Stimulated activated CD4-positive, alpha-beta T cell treated with anti-CD3 and anti-CD28 coated beads, Interleukin-2, amount 100 ng/mL, for 24 hours (primary cell): ENCODE results near the gene KRTAP10-4.
A peak's percentile ranks its signal among the peaks of the same experiment; 100 is the strongest.
"Not testable (repeated sequence)": the region's sequence is repeated elsewhere in the genome, so short reads cannot be mapped to it uniquely, and the experiment has no call there.

Experiments
- DNase-seq, 2 donors: peaks; one replicate each; pipeline ENCODE4 v3.0.0-alpha.2; 2020

Gene KRTAP10-4

DNA sequence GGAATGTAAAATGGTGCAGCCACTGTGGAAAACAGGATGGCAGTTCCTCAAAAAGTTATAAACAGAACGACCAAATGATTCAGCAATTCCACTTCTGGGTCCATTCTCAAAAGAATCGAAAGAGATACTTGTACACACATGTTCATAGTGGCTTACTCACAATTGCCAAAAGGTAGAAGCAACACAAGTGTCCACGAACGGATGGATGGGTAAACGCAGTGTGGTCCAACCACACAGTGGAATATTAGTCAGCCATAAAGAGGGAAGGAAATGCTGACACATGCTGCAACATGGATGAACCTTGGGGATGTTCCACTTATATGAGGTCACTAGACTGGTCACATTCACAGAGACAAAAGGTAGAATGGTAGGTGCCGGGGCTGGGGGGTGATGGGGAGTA, 38.8 kb upstream of the KRTAP10-4 start:
- no peak for DNase-seq

DNA sequence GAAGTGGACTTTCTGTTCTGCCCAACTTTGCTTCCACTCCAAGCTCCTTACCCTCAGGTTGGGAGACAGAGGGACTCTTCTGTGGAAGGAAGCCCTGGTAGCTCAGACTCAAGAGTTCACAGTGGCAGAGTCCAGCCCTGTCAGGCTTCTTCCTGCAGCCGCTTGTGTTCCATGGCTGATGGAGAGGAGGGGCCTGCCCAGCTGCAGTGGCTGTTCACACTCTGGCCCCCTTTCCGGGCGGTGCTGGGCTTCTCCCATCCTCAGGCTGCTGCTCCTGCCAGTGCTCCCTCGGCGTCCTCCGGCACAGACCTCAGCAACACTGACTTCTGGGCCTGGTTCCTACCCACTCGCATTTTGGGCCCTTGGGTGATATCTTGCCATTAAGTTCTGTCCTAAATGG, 37.6 kb upstream of the KRTAP10-4 start:
- DNase-seq: no peak

DNA sequence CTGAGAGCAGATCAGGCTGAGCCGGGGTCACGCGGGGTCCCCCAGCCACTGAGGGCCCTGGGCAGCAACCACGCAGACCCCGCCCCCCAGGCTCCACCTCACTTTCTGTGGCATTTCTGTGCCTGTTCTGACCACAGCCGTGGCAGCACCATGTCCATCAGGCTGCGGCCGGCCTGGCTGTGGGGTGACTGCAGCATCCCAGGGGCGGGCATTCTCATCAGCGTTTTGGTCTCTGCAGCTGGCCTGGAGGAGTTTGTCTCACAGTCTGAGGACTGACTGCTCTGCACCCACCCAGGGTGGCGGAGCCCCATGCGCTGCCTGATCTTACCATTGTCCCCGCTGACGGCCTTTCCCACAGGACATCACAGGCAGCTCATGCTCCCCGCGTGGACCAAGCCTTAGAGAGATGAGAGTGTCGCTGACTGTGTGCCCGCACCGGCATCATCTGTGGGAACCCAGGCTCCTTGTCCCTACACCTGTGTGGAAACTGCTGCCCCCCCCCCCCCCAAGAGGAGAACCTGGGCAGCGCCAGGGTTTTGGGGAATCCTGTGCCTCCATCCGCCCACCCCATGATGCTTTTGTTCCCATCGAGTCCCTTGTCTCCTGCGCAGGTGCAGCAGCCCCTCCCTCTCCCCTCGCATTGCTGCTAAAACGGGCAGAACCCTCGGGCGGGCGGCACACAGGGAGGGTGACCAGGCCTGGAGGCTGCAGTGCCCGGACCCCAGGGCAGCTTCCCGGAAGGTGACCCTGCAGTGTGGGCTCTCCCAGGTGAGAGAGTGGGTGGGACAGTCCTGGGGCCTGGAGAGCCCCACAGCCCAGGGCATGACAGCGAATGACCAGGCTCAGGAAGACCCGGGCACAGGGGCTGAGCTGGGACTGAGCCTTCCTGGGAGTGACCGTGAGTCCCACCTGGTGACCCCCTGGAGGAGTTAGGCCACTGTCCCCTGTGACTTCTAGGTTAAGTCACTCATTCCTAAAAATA, 35.3 kb upstream of the KRTAP10-4 start:
- DNase-seq: no peak

DNA sequence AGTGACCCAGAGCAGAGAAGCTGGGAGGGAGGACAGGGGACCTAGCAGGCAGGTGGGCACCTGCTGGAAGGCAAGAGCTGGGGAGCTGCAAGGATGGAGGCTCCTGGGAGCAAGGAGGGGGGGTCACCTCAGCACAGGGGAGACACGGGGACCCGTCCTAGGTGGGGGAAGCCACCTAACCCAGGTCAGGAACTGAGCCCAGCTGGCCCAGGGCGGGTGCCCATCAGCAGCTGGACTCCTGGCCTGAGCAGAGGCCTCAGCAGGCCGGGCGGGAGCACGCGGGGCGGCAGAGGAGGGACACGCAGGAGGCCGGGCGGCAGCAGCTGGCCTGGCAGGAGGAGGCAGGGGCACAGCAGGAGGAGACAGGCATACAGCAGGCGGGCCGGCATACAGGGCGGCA, 34.5 kb upstream of the KRTAP10-4 start:
- no peak for DNase-seq

DNA sequence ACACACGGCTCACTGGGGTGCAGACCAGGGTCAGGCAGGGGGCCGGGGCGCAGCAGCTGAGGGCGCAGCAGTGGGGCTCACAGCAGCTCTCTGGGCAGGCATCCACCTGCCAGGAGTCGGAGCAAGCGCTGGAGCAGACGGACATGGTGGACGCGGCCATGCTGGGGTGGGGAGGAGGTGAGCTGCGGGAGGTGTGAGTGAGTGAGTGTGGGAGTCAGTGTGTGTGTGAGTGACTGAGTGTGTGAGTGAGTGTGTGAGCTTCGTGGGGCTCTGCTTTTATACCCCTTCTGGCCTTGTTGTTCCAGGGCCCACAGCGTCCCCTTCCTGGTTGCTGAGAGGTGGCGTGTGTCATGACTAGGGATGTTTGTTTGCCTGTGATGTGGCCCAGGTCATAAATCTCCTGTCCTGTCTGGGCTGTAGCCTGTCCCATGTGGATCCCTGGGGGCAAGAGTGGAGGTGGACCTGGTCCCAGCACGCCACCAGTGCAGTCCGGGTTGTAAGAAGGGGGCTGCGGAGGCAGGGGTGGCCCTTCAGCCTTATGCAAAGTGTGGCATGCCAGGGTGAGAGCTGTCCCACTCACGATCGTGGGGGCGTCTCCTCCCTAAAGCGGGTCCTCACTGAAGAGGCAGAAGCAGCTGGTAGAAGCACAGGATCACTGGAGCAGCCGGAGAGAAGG, 33.4 kb upstream of the KRTAP10-4 start, which contains the start of gene KRTAP10-1:
Gene KRTAP10-1, minus strand, starts transcription at position 205 of the 676 bp plus-strand sequence. Its CDS starts 45 bp downstream, at position 160.
- no peak for DNase-seq

DNA sequence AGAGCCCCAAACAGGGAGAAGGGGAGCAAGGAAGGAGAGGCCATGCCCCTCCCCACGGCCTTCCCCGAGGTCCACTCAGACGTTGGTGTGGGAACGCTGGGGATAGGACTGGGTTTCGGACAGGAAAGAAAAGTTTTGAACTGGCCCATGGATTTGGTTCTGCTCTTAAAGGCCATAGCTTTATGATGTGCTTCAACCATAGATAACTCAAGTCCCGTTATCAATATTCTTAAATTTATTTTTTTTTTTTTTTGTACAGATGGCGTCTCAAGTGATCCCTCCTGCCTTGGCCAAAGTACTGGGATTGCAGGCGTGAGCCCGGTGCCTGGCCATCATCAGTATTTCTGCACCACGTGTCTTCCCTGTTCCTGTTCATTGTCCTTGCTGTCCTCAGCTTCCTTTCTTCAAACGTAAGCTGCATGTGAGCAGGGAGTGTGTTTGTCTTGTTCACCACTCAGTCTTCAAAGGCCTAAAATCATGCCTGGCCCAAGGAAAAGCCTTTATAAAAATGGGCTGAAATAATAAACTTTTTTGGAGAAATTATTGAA, 32.7 kb upstream of the KRTAP10-4 start:
- no peak for DNase-seq

DNA sequence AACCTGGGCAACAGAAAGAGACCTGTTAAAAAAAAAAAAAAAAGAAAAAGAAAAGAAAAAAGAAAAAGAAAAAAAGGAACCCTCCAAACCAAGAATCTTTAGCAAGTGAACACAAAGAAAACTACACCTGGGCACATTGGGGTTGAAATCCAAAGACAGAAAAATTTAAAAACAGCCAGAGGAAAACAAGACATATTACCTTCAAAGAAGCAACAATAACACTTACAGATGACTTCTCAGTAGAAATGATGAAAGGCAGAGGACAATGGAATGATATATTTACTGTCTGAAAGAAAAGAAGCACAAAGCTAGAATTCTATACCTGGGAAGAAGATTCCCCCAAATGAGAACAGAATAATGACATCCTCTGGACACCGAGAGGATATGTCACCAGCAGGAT, 30.8 kb upstream of the KRTAP10-4 start:
- DNase-seq: no peak

DNA sequence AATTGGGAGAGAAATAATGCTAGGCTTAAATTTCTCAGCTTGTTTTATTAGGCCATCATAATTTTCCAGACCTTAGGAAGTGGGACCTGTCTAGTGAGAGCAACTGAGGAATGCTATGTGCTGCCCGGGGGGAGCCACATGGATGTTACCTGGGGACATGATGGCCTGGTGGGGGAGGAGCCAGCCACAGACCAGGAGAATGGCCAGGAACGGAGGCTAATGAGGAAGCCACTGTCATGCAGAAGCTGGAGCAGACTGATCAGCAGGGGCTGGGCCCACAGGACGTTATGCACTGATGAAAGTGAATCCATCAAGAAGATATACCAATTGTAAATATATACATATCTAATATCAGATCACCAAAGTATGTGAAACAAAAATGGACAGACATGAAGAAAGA, 29.0 kb upstream of the KRTAP10-4 start:
- no peak for DNase-seq

DNA sequence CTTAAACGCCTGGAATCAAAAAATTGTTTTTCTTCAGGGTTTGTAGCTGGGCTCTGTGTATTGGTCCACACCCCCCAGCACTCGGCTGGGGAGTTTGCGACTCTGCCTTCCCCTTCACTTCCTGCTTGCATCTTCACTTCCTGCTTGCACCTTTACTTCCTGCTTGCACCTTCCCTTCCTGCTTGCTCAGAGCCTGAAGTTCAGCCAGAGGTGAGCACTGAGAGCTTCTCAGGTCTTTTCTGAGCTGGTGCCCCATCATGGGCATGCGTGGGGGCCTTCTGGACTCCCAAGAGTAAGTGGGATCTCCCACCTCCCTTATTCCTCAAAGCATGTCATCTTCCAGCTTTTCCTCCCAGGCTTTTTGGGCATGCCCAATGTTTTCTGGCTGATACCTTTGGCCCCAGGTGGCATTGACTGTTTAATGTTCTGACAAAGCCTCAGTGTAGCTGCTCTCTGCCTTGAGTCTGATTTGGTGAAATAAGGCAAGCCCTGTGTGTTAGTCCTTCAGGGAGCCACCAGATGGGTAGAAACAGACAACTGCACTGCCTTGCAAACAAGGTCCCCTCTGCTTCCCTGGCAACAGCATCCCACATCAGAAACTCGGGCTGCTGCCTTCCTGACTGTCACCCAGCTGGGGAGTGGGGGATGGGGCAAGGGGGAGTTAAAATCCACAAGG, 25.7 kb upstream of the KRTAP10-4 start:
- peak; percentile 24 to 29 for DNase-seq

DNA sequence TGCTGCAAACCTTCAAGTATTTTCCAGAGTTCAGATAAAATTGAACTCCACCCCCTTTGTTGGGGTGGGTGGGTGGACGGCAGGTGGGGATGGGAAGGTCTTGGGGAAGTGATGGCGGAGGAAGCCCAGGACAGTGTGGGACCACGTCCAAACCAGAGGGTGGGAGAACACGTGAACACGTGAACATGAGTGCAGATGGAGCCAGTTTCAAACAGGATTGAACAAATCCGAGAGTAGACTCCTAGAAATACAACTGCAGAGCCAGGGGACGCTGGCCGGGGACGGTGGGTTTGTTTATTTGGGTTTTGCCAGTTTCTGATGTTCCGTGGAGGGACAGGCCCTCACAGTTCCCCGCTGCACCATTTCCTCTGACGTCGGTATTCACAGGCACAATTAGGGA, 25.1 kb upstream of the KRTAP10-4 start:
- DNase-seq: no peak

DNA sequence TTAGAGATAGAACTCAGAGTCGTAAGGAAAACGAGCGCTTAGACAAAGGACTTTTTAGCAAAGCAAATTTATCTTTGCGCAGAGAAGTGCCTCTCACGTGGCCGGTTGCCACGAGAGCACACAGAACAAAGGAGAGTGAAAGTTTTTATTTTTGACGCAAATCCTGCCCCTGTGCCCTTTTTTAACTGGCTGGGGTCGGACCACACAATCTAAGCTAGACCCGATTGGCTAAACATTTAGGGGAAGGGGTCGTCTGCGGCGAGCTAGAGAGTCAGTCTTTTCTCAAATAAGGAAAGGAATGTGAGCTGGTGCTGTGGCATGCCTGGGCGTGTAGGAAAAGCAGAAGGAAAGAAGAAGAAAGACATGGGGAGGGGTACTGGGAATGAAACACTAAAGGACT, 24.6 kb upstream of the KRTAP10-4 start:
- no peak for DNase-seq

DNA sequence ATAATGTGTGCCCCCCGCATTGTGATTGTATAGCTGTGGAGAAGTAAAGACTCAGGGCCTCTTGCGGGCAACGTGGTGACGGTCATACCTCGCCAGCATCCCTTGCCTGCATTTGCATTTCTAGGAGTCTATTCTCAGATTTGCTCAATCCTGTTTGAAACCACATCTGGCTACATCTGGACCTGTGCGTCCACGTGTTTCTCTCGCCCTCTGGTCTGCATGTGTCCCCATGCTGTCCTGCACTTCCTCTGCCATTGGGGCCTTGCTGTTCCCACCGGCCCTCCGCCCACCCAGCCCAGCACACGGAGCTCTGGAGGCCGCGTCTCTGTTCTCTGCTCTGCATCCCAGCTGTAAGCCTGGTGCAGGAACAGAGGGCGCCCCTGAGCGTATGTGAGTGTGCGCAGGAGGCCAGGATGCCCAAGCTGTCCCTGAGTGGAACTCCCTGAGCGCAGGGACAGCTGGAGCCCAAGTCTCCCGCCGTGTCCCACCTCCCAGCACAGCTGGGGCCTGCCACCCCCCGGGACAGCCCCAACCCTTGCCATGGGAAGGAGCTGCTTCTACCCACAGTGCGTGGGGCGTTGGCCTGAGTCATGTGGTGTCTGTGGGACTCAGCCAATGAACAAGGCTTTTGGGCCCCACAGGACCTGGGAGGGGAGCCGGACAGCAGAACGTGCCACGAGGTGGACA, 23.9 kb upstream of the KRTAP10-4 start:
- no peak for DNase-seq

DNA sequence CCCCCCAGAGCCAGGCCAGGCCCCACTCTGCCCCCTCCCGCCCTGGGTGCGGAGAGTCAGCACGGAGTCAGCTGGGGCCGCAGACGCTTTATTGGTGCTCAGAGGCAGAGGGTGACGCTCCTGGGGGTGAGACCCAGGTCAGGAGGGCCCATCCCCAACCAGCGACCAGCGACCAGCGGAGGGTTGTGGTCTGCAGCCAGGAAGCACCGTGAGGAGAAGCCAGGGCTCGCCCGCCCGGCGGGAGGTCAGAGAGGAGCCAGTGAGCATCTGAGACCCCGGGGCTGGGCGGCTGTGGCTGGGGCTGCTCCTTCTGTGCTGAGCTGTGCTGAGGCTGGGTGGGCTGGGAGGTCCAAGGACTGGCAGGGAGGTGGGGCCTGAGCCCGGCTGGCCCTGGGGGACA, 23.2 kb upstream of the KRTAP10-4 start:
- DNase-seq: not testable (repeated sequence)

DNA sequence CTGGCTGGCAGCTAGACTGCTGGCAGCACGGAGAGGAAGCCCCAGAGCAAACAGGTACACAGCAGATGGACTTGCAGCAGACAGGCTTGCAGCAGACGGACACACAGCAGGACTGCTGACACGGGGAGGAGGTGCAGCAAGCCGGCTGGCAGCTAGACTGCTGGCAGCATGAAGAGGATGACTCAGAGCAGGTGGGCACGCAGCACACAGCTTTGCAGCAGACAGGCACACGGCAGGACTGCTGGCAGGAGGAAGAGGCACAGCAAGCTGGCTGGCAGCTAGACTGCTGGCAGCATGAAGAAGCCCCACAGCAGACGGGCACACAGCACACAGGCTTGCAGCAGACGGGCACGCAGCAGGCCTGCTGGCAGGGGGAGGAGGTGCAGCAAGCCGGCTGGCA, 22.7 kb upstream of the KRTAP10-4 start:
- no peak for DNase-seq

DNA sequence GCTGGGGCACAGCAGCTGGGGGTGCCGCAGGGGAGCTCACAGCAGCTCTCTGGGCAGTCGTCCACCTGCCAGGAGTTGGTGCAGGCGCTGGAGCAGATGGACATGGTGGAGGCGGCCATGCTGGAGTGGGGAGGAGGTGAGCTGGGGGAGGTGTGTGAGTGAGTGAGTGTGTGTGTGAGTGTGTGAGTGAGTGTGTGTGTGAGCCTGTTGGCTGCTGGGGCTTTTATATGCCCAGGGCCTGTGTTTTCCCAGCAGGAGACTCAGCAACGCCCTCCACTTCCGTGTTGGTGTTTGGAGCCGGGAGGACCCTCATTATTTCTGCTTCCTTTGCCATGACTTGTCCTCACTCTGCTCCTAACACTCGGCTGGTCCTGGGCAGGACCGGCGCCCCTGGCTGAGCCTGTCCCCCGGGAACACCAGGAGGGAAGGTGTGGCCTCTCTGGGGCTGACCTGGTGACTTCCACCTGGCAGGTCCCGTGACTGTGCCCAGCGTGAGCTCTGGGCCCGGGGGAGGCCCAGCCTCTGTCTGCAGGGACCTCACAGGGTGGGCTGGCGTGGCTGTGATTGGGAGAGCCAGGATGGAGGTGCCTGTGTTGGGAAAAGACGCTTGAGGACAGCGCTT, 22.1 kb upstream of the KRTAP10-4 start, which contains the start of gene KRTAP10-2:
Gene KRTAP10-2, minus strand, starts transcription at position 166 of the 622 bp plus-strand sequence. Its CDS starts 47 bp downstream, at position 119.
- DNase-seq: no peak

DNA sequence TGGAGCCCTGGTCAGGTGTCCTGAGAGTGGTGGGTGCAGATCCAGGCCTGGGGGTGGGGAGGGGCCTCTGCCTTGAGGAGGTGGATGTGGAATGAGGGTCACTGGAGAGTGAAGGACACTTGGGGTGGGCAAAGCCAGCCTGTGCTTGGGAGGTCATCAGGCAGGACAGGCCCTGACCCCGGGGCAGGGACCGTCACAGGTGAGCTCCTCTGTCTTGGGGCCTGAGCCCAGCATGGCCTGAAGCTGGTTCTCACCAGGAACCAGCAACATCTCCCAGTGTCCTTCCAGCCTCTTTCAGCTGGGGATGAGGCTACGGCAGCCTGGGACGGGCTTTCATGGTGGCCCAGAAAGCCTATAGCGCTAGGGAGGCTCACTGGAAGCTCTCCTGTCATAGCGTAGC, 21.4 kb upstream of the KRTAP10-4 start:
- DNase-seq: no peak

DNA sequence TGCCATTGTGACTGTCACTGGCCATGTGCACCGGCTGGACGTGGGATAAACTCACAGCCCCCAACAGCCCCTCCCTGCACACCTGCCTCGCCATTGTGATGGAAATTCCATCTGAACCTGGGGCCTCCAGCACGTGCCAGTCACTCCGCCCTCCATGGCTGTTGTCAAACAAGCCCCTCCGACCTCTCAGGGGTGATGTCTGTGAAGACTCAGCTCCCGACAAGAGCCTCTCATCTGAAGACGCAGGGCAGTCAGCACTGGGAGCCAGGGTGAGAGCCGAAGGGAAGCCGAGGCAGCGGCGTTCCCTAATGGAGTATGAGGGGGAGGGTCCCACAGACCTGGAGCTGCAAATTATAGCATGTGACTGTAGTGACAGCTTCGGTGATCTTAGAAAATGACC, 20.8 kb upstream of the KRTAP10-4 start:
- no peak for DNase-seq

DNA sequence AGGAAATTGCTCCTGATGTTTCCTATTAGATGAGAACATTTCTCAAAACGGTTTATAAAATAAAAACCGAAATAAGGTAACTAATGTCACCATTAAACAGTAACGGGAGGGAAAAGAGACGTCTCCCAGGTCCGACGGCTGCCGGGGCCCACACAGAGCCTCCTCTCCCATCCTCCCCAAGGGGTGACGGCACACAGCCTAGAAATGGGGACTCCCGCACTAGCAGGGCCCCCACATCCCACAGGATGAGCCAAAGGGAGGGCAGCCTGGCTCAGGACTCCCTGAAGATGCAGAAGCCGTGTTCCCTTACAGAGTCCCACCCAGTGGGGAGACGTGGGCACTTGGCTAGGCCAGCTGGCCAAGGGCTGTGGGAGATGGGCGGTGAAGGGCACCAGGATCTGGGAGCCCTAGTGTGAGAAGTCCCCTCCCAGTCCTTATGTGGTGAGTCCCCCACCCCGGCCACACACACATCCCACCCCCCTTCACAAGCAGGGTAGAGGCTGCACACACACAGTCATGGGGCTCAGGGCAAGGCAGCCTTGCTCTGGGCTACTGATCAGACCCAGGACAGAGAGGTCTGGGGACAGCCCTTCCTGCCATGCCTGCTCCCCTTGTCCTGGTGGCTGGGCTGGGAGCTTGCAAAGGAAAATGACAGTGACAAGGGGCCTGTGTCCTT, 18.2 kb upstream of the KRTAP10-4 start:
- DNase-seq: no peak

DNA sequence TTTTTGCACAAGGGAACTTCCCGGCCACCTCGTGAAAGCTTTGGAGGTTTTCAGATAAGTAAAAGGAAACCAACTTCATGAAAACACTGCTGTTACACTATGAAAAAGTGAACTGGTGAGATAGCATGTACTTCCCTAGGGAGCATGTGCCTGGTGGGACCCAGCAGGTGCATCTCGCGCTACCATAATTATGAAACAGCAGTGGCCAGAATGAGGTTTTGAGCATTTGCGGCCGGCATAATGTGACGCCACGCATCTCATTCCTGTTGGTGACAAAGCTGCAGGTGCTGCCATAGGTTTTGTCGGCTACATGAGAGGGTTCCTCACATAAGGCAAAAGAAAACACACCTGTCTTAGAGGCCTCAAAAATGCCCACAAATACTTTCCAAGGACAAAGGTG, 16.6 kb upstream of the KRTAP10-4 start:
- DNase-seq: no peak

DNA sequence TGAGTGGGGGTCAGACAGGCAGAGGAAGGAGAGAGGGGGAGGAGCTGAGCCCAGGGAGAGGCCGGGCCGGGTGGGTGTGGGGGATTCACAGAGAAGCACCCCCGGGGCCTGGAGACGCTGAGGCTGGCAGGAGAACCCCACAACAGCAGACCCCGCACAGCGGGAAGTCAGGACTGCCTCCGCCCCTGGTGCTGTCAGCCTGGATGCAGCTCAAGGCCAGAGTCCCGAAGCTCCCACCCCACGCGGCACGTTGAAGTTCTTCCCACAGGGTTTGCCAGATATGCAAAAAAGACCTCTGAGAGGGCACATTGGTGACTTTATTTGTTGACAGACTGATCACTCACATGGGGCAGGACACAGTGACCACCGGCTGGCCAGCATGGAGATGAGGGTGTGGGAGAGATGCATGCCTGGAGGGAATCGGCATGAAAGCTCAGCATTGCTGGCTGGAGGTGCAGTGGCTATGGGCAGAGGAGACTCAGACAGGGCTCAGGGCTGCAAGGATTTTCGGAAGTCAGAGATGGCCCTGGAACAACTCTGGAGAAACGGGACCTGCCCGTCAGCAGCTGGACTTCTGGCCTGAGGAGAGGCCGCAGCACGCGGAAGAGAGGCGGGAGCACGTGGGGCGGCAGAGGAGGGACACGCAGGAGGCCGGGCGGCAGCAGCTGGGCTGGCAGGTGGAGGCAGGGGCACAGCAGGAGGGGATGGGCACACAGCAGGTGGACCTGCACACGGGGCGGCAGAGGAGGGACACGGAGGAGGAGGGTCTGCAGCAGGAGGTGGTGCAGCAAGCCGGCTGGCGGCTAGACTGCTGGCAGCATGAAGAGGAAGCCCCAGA, 15.8 kb upstream of the KRTAP10-4 start:
- DNase-seq: no peak
